OCI-LY3 (cell line): Measurements from ENCODE around the gene PARD3.

Experiments used
- H2AFZ ChIP-seq: fragments of 200-600, 300-600 bp; shearing (Covaris generic); 2 replicates; pipeline ENCODE4 v1.6.0; 2014; ENCODE audit warnings: antibody characterized with exemption, low read depth, low read length
- H3K27ac ChIP-seq: fragments of 200-600, 300-600 bp; sonication (generic); 2 replicates; pipeline ENCODE4 v1.5.1; 2014; ENCODE audit warnings: mild to moderate bottlenecking, low read length, moderate library complexity, mixed read lengths
- H3K27me3 ChIP-seq: fragments of 200-600, 300-600 bp; sonication (generic); 2 replicates; pipeline ENCODE4 v1.6.1; 2014; ENCODE audit warnings: low read depth, low read length, mixed read lengths
- H3K36me3 ChIP-seq: fragments of 200-600, 300-600 bp; sonication (generic); replicated peaks from 2 replicates; pipeline ENCODE3; 2014; ENCODE audit warnings: low read depth, low read length, mixed read lengths
- H3K4me1 ChIP-seq: fragments of 300-600, 200-600 bp; sonication (generic); 2 replicates; pipeline ENCODE4 v1.6.1; 2014; ENCODE audit warnings: low read length, mixed read lengths
- H3K4me2 ChIP-seq: fragments of 200-600, 300-600 bp; sonication (generic); 2 replicates; pipeline ENCODE4 v1.6.1; 2014; ENCODE audit warnings: low read length, mixed read lengths
- H3K4me3 ChIP-seq: fragments of 300-600, 200-600 bp; sonication (generic); 2 replicates; pipeline ENCODE4 v1.5.1; 2014; ENCODE audit warnings: antibody characterized with exemption, mild to moderate bottlenecking, low read length, moderate library complexity
- H3K79me2 ChIP-seq: fragments of 300-600, 200-600 bp; shearing (Covaris generic); 2 replicates; pipeline ENCODE4 v1.6.1; 2014; ENCODE audit warnings: mild to moderate bottlenecking, low read length, mixed read lengths
- H3K9ac ChIP-seq: fragments of 300-600, 200-600 bp; shearing (Covaris generic); 2 replicates; pipeline ENCODE4 v1.6.0; 2014; ENCODE audit warnings: mild to moderate bottlenecking, low read length, moderate library complexity
- H3K9me3 ChIP-seq: fragments of 200-600, 300-600 bp; shearing (Covaris generic); 2 replicates; pipeline ENCODE4 v1.6.1; 2014; ENCODE audit warnings: low read length, mixed read lengths; ENCODE audit not compliant: insufficient read depth
- H4K20me1 ChIP-seq: fragments of 200-600, 300-600 bp; sonication (generic); 2 replicates; pipeline ENCODE4 v1.6.1; 2016; ENCODE audit warnings: low read length, mixed read lengths; ENCODE audit not compliant: insufficient read depth
- EZH2phosphoT487 ChIP-seq: fragments of 200-600 bp; shearing (Covaris generic); IDR thresholded peaks from 2 replicates; pipeline ENCODE4 v1.6.1; 2018; ENCODE audit warnings: antibody characterized with exemption, mixed run types, low read depth
- TF ChIP-seq, protein P1 (sequence below): fragments of 200-600, 300-600 bp; sonication (generic); IDR thresholded peaks from 2 replicates; pipeline ENCODE4 v1.5.1; 2014; ENCODE audit warnings: antibody characterized with exemption, low read length, low read depth

The PARD3 gene

DNA sequence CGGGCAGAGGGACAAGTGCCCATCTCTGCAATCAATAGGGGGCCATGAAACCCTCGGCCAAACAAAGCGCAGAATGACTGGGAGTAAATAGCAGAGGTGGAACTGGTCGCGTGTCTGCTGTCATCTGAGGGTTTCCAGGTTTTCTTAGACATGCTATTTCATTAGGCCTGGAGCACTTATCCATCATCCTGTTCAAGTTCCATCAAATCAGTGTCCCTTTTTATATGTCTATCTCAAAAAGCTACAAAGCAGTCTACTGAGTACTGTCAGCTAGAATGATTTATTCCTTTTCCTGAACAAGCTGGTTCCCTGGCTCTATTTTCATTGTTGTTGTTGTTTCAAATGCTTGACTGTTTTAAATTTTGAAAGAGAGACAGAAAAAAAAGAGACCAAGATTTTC is 590.5 kb downstream of the PARD3 start:
- no peaks in the 10 kb centered on the region for H4K20me1 ChIP-seq
- TF ChIP-seq, protein P1, sequence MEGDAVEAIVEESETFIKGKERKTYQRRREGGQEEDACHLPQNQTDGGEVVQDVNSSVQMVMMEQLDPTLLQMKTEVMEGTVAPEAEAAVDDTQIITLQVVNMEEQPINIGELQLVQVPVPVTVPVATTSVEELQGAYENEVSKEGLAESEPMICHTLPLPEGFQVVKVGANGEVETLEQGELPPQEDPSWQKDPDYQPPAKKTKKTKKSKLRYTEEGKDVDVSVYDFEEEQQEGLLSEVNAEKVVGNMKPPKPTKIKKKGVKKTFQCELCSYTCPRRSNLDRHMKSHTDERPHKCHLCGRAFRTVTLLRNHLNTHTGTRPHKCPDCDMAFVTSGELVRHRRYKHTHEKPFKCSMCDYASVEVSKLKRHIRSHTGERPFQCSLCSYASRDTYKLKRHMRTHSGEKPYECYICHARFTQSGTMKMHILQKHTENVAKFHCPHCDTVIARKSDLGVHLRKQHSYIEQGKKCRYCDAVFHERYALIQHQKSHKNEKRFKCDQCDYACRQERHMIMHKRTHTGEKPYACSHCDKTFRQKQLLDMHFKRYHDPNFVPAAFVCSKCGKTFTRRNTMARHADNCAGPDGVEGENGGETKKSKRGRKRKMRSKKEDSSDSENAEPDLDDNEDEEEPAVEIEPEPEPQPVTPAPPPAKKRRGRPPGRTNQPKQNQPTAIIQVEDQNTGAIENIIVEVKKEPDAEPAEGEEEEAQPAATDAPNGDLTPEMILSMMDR, result no peak
- no peak for TF ChIP-seq EZH2phosphoT487
- no peak overlapping the region for H3K4me2 ChIP-seq
- H3K4me1 ChIP-seq, result no peaks in the 10 kb centered on the region
- no peak overlapping the region for H2AFZ ChIP-seq
- H3K9me3 ChIP-seq, result no peaks in the 10 kb centered on the region
- H3K79me2 ChIP-seq, result no peaks in the 10 kb centered on the region
- H3K4me3 ChIP-seq, result no peak overlapping the region
- H3K36me3 ChIP-seq, result no peaks in the 10 kb centered on the region
- H3K27ac ChIP-seq, result no peak overlapping the region
- H3K27me3 ChIP-seq, result no peaks in the 10 kb centered on the region
- no peak overlapping the region for H3K9ac ChIP-seq

DNA sequence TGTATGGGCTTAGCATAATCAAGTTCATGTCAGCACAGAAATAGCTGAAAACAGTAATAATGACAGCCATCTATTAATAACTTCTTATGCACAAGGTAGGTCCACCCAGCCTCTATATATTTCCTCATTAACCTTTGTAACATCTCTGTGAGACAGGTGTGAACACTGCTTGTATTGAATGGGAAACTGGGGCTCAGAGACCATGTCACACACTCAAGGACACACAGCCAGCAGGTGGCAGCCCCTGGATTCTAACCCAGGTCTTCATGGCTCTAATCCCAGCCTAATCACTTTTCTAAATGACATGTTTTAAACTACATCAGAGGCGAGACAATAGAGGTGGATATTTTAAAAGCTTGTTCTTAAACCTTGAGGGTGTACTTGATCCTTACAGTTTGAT is 591.4 kb downstream of the PARD3 start:
- Histone ChIP-seq H3K27ac (no peak overlapping the region), H3K79me2 (no peaks in the 10 kb centered on the region), H4K20me1 (no peaks in the 10 kb centered on the region), H3K9ac (no peak overlapping the region), H3K36me3 (no peaks in the 10 kb centered on the region), H3K4me1 (no peaks in the 10 kb centered on the region), H3K4me3 (no peak overlapping the region), H2AFZ (no peak overlapping the region), H3K27me3 (no peaks in the 10 kb centered on the region), H3K4me2 (no peak overlapping the region), H3K9me3 (no peaks in the 10 kb centered on the region)
- TF ChIP-seq, protein P1, result no peak
- no peak for TF ChIP-seq EZH2phosphoT487

DNA sequence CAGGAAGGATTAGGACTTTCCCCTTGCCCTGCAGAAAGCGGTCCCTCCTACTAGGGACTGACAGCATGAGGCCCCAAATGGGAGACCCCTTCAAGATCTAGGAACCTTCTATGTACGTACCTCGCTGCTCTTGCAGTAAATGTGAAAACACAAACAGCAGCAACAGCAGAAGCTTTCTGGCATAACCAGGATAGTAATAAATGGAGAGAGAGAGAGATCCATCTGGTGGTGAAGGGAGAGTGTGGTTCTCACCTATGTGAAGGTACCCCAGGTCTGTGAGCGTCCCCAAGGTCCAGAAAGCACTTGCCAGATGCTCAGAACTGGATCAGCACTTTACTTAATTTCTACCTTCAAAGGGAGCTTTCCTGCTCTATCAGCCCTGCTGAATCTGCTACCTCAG is 592.7 kb downstream of the PARD3 start:
- H3K27ac ChIP-seq, result no peak overlapping the region
- H3K27me3 ChIP-seq, result no peaks in the 10 kb centered on the region
- no peaks in the 10 kb centered on the region for H3K9me3 ChIP-seq
- H4K20me1 ChIP-seq, result no peaks in the 10 kb centered on the region
- no peak overlapping the region for H3K4me2 ChIP-seq
- TF ChIP-seq, protein P1, result no peak
- no peak for TF ChIP-seq EZH2phosphoT487
- H3K4me1 ChIP-seq, result no peaks in the 10 kb centered on the region
- H3K9ac ChIP-seq, result no peak overlapping the region
- H3K36me3 ChIP-seq, result no peaks in the 10 kb centered on the region
- no peak overlapping the region for H3K4me3 ChIP-seq
- no peak overlapping the region for H2AFZ ChIP-seq
- H3K79me2 ChIP-seq, result no peaks in the 10 kb centered on the region

DNA sequence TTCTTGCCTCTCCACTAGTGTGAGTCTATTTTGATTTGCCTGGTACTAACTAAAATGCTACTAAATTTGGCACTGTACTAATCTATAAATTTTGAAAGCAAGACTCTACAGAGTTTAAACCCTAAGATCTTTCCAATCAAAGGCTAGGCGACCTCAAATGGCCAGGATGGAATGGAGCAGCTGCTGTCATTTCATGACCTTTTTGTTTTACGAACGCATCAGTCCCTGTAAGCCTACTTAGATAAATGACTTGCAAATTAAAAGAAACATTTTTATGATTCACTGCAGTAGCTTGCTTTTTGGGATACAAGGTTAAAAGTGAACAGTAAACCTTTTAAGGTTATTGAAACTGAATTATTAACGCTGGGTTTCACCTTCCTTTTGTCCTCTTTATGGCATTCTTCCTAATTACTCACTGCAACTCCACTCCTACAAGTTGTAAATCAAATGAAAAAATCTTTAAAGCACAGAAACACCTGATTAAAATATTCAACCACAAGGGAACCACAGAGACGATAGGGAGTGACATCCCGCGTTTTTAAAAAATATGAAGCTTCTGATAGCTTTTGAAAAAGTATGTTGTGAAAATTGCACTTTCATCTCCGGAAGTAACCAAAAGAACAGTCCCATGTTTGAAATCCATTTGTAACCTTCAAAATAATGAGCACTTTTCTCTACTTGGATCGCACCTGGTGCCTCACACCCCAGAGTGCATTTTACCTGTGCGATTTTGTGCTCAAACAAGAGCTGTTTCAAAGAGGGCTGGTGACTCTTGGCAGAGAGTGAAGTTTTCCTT is 595.1 kb downstream of the PARD3 start:
- H3K9ac ChIP-seq, result no peak overlapping the region
- no peaks in the 10 kb centered on the region for H3K36me3 ChIP-seq
- no peaks in the 10 kb centered on the region for H3K27me3 ChIP-seq
- H3K4me3 ChIP-seq, result no peak overlapping the region
- no peak for TF ChIP-seq EZH2phosphoT487
- TF ChIP-seq, protein P1, result no peak
- H3K4me2 ChIP-seq, result no peak overlapping the region
- no peak overlapping the region for H2AFZ ChIP-seq
- H3K4me1 ChIP-seq, result no peaks in the 10 kb centered on the region
- H3K79me2 ChIP-seq, result no peaks in the 10 kb centered on the region
- no peak overlapping the region for H3K27ac ChIP-seq
- no peaks in the 10 kb centered on the region for H3K9me3 ChIP-seq
- H4K20me1 ChIP-seq, result no peaks in the 10 kb centered on the region
